K562 (cell line): ENCODE results near the gene ALKBH2.

ENCODE experiments used
- BDP1 ChIP-seq: IDR thresholded peaks from 3 replicates; pipeline ENCODE4 v1.6.1; 2011; ENCODE audit not compliant: insufficient read length, insufficient read depth
- POLR2AphosphoS5 ChIP-seq: IDR thresholded peaks from 2 replicates; pipeline ENCODE4 v1.6.1; 2011; ENCODE audit warnings: mild to moderate bottlenecking, low read depth, low read length, moderate library complexity; ENCODE audit not compliant: control insufficient read depth, insufficient read depth
- SP1 ChIP-seq: sonication (generic); formaldehyde crosslinking; IDR thresholded peaks from 2 replicates; pipeline ENCODE4 v1.8.1; 2022; ENCODE audit warnings: mild to moderate bottlenecking, missing genetic modification reagents
- ZBTB7A ChIP-seq: IDR thresholded peaks from 2 replicates; pipeline ENCODE4 v1.6.1; 2011; ENCODE audit warnings: low read depth, mild to moderate bottlenecking, low read length, moderate library complexity, borderline replicate concordance; ENCODE audit not compliant: control insufficient read depth
- TF ChIP-seq, protein P1 (sequence below): sonication (generic); formaldehyde crosslinking; IDR thresholded peaks from 2 replicates; pipeline ENCODE4 v1.9.0; 2022; ENCODE audit warnings: mild to moderate bottlenecking, missing genetic modification reagents
- TF ChIP-seq, protein P2 (sequence below), 3 experiments: IDR thresholded peaks in 2 of 3; conservative IDR thresholded peaks in 1 of 3; 2 replicates each; pipeline ENCODE4 v1.5.1; 2011 to 2012; ENCODE audit warnings: low read length in 3 of 3, mild to moderate bottlenecking in 3 of 3, control low read depth in 2 of 3, improper control_type of control experiment in 1 of 3, inconsistent platforms in 1 of 3, low read depth in 1 of 3, mixed read lengths in 1 of 3, moderate library complexity in 1 of 3; ENCODE audit not compliant: insufficient read depth in 2 of 3

DNA sequence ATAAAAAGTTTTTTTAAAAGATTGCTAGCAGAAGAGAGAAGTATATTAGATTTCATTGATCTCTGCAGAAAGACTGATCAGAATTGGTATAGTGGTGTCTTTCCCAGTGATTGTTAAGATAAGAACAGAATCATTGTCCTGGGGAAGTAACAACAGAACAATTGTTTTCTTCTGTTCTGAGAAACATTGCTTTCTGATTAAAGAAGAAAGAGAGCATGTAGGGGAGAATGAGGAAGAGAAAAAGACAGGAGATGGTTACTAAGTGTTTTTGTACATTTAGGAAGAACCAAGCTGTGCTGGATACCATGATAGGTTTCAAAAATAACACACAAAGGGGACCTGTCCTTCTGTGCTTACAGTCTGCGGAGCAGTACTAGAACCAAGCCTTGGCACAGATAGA lies 35.9 kb downstream of the ALKBH2 start:
- TF ChIP-seq POLR2AphosphoS5 = no peak
- TF ChIP-seq, protein P1, sequence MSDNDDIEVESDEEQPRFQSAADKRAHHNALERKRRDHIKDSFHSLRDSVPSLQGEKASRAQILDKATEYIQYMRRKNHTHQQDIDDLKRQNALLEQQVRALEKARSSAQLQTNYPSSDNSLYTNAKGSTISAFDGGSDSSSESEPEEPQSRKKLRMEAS = no peak
- TF ChIP-seq BDP1 = no peak
- TF ChIP-seq SP1 (CRISPR knock-in tag) = no peak
- no peak for TF ChIP-seq ZBTB7A
- TF ChIP-seq, protein P2, sequence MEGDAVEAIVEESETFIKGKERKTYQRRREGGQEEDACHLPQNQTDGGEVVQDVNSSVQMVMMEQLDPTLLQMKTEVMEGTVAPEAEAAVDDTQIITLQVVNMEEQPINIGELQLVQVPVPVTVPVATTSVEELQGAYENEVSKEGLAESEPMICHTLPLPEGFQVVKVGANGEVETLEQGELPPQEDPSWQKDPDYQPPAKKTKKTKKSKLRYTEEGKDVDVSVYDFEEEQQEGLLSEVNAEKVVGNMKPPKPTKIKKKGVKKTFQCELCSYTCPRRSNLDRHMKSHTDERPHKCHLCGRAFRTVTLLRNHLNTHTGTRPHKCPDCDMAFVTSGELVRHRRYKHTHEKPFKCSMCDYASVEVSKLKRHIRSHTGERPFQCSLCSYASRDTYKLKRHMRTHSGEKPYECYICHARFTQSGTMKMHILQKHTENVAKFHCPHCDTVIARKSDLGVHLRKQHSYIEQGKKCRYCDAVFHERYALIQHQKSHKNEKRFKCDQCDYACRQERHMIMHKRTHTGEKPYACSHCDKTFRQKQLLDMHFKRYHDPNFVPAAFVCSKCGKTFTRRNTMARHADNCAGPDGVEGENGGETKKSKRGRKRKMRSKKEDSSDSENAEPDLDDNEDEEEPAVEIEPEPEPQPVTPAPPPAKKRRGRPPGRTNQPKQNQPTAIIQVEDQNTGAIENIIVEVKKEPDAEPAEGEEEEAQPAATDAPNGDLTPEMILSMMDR (IDR thresholded peaks at IDR 0.05 in 2 of 3, conservative IDR thresholded peaks at IDR 0.05 in 1 of 3; ENCODE audit: insufficient read depth in 2 of 3, low read depth in 1 of 3, low read length in 3 of 3) = no peak
